Measurements from ENCODE around the gene IRF8. TPM values are rescaled to one million over a fixed set of nuclear protein-coding genes. Genes with fewer than 3 reads are reported as not detected.

The IRF8 gene
- total and polyA plus RNA-seq, 7 donors, result 3.5 to 74.0 (median 10.8) TPM

DNA sequence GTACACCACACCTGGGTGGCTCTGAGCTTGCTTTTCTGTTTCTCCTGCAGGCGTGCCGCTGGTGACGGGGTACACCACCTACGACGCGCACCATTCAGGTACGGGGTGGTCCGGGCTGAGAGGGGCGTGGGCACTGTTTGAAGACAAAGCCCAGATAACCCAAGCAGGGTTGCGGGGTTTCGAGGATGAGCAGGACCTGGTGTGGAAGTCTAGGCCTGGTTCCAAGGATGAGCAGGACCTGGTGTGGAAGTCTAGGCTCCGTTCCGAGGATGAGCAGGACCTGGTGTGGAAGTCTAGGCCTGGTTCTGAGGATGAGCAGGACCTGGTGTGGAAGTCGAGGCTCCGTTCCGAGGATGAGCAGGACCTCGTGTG, 15.4 kb downstream of the IRF8 start:
- Histone ChIP-seq H3K36me3 (no peaks in the 10 kb centered on the region), H3K27me3 (no peaks in the 10 kb centered on the region), H3K4me1 (peaks cover 0 to 16% (median 14%) of the 10 kb centered on the region in 4 donors), H3K9me3 (no peaks in the 10 kb centered on the region), H3K27ac (no peak overlapping the region), H3K4me3 (no peak overlapping the region)
- TF ChIP-seq CTCF (IDR thresholded peaks at IDR 0.05) (no peak), POLR2AphosphoS5 (IDR thresholded peaks at IDR 0.05) (no peak), EP300 (IDR thresholded peaks at IDR 0.05) (no peak), POLR2A (IDR thresholded peaks at IDR 0.05) (no peak)
- DNase-seq, result no peak
- 95 to 96% methylated on average over 17 of the region's 17 CpGs for WGBS, 2 donors
- intact Hi-C loops (cut with DNase I), result no loop called here

DNA sequence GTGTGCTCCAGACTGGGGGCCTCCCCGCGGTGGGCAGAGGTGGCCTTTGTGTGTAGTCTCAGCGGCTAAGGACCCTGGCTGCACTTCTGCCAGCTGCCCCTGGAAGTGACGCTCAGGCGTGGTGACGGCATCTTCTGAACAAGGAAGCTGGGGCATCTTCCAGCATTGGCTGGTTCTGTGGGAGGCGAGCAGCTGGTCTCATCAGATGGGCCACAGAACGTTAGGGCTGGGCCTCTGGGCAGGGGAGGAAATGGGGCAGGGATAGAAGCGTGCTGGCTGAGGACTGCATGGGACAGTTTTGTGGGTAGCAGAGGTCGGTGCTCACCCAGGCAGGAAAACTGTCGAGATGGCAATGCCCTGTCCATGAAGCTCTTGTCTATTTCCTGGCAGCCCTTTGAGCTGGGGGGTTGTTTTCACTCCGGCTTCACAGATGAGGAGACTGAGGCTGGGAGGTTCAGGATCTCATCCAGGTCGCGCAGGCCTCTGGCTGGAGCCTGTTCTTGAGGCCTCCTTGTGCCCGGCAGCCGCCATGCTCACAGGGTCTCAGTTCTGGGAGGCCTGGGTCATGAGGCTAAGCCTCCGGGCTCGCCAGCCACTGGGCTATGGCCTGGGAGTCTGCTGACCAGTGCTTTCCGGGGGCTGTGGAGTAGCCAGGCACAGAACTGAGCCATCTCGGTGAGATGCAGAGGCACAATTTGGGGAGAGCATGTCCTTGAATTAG, 16.3 kb downstream of the IRF8 start:
- WGBS, 2 donors, result 85 to 88% methylated on average over 20 of the region's 20 CpGs
- Histone ChIP-seq H3K9me3 (no peaks in the 10 kb centered on the region), H3K27ac (no peak overlapping the region), H3K27me3 (no peaks in the 10 kb centered on the region), H3K4me3 (no peak overlapping the region), H3K36me3 (no peaks in the 10 kb centered on the region), H3K4me1 (peaks cover 0 to 16% (median 14%) of the 10 kb centered on the region in 4 donors)
- DNase-seq, result no peak
- TF ChIP-seq EP300 (IDR thresholded peaks at IDR 0.05), result no peak
- TF ChIP-seq CTCF (IDR thresholded peaks at IDR 0.05), result no peak
- TF ChIP-seq POLR2A (IDR thresholded peaks at IDR 0.05), result no peak
- no peak for TF ChIP-seq POLR2AphosphoS5 (IDR thresholded peaks at IDR 0.05)
- intact Hi-C loops (cut with DNase I), result no loop called here

- 26 to 69% methylated on average over 20 of the region's 20 CpGs for WGBS, 2 donors
- TF ChIP-seq POLR2AphosphoS5 (IDR thresholded peaks at IDR 0.05) (no peak), EP300 (IDR thresholded peaks at IDR 0.05) (no peak), CTCF (IDR thresholded peaks at IDR 0.05) (no peak), POLR2A (IDR thresholded peaks at IDR 0.05) (no peak)
- H3K9me3 ChIP-seq, result no peaks in the 10 kb centered on the region
- no peaks in the 10 kb centered on the region for H3K36me3 ChIP-seq
- peaks cover 0 to 3% (median 0%) of the 10 kb centered on the region in 3 donors for H3K27me3 ChIP-seq
- no peak for DNase-seq
- H3K4me3 ChIP-seq, result no peak overlapping the region
- peaks cover 0 to 16% (median 14%) of the 10 kb centered on the region in 4 donors for H3K4me1 ChIP-seq
- intact Hi-C loops (cut with DNase I), result no loop called here
- H3K27ac ChIP-seq, result no peak overlapping the region
Measured at GRCh38 chr16:85916141-85916890, 17.4 kb downstream of the IRF8 start.

DNA sequence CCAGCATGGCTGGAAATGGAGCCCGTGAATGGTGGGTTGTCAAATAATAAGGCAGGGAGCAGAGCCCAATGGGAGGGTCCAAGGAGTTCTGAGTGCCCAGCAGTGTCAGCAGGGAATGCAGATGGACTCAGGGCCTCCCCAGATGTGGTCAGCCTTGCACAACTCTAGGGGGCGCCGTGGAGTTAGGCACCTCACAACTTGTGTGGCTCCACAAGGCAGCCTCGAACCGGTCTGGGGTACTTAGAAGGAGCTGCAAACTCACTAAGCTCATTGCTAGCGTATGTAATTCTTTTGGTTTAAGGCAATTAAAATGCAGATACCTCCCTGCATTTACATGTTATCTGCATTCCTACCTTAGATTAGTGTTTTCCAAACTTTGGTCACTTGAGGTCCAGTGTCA, 18.1 kb downstream of the IRF8 start:
- no peaks in the 10 kb centered on the region for H3K9me3 ChIP-seq
- 87 to 90% methylated on average over 6 of the region's 6 CpGs for WGBS, 2 donors
- no peak for DNase-seq
- intact Hi-C loops (cut with DNase I), result no loop called here
- H3K27me3 ChIP-seq, result peaks cover 0 to 4% (median 0%) of the 10 kb centered on the region in 3 donors
- H3K36me3 ChIP-seq, result no peaks in the 10 kb centered on the region
- no peak for TF ChIP-seq POLR2AphosphoS5 (IDR thresholded peaks at IDR 0.05)
- no peak for TF ChIP-seq POLR2A (IDR thresholded peaks at IDR 0.05)
- TF ChIP-seq EP300 (IDR thresholded peaks at IDR 0.05), result no peak
- TF ChIP-seq CTCF (IDR thresholded peaks at IDR 0.05), result no peak
- H3K4me1 ChIP-seq, result peaks cover 0 to 10% (median 9%) of the 10 kb centered on the region in 4 donors
- no peak overlapping the region for H3K4me3 ChIP-seq
- H3K27ac ChIP-seq, result no peak overlapping the region

All from sigmoid colon (tissue), 7 donors.